Right forelimb (tissue), 1 donor: ENCODE measurements around the gene TIGIT.

Experiments
- DNase-seq: peaks from one replicate; pipeline ENCODE4 v3.0.0-alpha.2; 2018

TIGIT gene

GRCh38 chr3:114356066-114356465 is 62.2 kb downstream of the TIGIT start:
- DNase-seq: no peak

GRCh38 chr3:114356525-114356924 is 62.7 kb downstream of the TIGIT start:
- DNase-seq: no peak
